ENCODE measurements around the gene ZSCAN4.
A peak's percentile ranks its signal among the peaks of the same experiment; 100 is the strongest.

ZSCAN4 gene

GRCh38 chr19:57686727-57687126, 18.0 kb downstream of the ZSCAN4 start:
- no peak for DNase-seq

GRCh38 chr19:57687363-57688010, 18.8 kb downstream of the ZSCAN4 start:
- DNase-seq: no peak

- DNase-seq: no peak
Observed at GRCh38 chr19:57688011-57688763, 19.5 kb downstream of the ZSCAN4 start.

DNA sequence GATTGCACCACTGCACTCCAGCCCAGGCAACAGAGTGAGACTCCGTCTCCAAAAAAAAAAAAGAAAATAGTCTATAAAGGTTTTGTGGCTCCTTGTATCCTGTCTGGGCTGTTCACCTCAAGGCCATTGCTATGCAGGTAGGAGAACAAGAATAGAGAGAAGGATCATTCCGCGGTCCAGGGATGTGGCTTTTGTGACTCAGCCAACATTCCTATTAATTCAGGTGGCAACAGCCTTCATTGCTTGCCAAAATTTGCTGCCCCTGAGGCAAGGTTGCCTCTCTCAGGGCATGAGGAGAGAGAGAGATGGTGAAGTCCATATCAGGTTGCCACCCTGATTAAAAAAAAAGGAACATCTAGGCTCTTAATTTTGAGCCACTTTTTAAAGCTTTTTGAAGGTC, 21.0 kb downstream of the ZSCAN4 start:
- DNase-seq: no peak

- no peak for DNase-seq
Observed at GRCh38 chr19:57701625-57702024, 32.9 kb downstream of the ZSCAN4 start.

DNA sequence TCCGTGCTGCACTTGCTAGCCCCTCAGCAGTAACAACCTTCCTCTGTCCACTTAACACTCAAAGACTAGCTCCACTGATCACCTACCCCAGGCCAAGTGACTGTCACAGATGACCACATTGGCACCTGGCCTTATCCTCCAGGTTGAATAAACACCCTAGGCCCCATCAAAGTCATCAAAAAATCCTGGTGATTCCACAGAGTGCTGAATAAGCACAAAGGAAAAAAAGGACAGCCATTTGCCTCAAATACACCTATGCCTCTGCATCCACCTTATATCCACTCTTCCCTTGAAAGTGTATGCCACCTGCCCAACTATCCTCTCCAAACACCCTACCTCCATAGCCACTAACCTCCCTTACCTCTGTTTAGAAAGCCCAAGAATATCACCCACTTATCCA, 37.6 kb downstream of the ZSCAN4 start:
- no peak for DNase-seq

DNA sequence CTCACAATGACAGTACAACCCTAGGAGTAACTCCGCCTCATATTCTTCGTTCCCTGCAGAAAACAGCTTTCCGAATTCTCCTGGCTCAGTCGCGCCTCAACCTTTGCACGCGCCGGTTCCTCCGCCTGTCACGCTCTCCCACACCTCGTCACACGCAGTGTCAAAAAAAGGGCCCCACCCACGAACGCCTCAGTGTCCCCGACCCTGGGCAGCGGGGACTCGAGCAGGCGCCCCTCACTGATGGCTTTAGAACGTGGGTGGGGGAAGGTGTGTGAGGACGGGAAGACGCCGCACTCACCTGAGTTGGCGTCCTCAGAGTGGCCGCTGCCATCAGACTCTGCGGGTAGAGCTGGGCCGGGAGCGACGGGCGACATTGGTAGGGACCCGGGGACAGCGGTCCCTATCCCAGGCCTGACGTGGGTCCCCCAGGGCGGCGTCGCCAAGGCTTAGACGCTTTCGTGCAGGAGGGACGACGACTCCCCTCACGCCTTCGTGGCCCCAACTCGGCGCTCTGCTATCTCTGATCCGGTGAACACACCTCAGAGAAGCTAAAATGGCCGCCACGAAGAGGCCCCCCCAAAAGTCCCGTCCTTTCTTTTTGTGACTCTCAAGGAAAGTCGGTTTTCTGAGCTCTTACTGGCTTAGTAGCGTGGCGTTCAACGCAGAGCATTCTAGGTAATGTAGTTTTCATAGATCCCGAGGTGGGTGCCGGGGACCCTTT, 40.1 kb downstream of the ZSCAN4 start, which contains the start of gene ZNF154:
Gene ZNF154 (minus strand): TSS at position 564 of the 721 bp plus-strand sequence. CDS start 233 bp downstream, at position 331.
- DNase-seq: peak; percentile 19 to 21

- DNase-seq: no peak
Observed at GRCh38 chr19:57709616-57710015, 40.9 kb downstream of the ZSCAN4 start.

- no peak for DNase-seq
Observed at GRCh38 chr19:57712222-57712621, 43.5 kb downstream of the ZSCAN4 start.

DNA sequence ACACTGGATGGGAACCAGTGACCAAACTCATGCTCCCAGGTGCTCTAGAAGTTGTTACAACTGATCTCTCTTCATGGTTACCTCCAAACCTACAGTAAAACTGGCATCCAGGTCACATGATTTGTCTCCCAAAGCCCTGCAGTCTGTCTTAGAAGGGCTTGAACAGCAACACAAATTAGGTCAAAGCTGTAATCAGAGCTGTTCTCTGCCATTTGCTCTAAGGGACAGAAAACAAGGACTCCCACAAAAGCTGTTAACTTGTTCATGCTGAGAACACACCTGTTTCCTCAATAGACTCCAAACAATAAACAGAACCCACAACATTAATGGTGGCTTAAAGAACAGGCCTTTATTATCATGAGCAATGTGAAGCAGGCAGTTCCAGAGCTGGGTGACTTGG, 50.7 kb downstream of the ZSCAN4 start:
- no peak for DNase-seq

DNA sequence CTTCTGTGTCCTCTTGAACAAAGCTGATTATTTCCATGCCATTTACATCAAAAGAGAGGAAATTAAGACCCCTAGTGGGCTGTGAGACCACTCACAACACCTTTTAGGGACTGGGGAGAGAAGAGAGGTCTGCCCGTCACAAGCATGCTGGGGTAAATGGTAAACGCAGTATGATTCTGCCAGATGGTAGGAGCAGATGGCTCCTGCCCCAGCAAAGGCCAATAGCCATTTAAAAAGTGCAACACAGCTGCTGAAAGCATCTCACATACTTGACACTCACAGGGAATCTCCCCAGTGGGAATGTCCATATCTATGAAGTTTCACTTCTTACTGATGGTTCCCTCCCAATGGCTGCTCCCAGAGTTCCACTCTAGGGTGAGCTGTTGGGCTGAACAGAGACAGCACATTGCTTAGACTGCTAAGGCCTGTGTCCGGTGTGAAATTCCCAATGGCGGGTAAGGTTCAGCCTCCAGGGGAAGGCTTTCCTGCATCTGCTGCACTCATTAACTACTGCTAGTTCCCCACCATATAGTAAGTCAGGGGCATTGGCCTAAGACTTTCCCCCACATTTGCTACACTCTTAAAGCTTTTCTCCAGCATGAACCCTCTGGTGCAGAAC, 51.3 kb downstream of the ZSCAN4 start:
- DNase-seq: no peak

GRCh38 chr19:57720878-57721277, 52.1 kb downstream of the ZSCAN4 start:
- no peak for DNase-seq

Data from activated CD4-positive, alpha-beta T cell treated with anti-CD3 and anti-CD28 coated beads, Interleukin-2, amount 50 U/mL, for 48 hours (primary cell).